Stimulated activated memory B cell treated with anti-CD40 and anti-IgM and Interleukin-4, amounts not matched to agents 10 μg/mL and 1 μg/mL and 100 μg/mL, for 72 hours (primary cell): ENCODE data around the gene AUTS2.

ENCODE experiments used
- ATAC-seq: fragments of 150-1000 bp; cut with Tn5 transposase; 2 replicates; pipeline ENCODE4 v1.10.0; 2021
- H3K27ac Mint-ChIP-seq: one replicate; pipeline ENCODE4 v1.8.0; 2022; ENCODE audit warnings: mild to moderate bottlenecking, mixed read lengths
- H3K27me3 Mint-ChIP-seq: one replicate; pipeline ENCODE4 v1.8.0; 2022; ENCODE audit warnings: mixed read lengths
- H3K36me3 Mint-ChIP-seq: one replicate; pipeline ENCODE4 v1.8.0; 2022; ENCODE audit warnings: mixed read lengths
- H3K4me1 Mint-ChIP-seq: one replicate; pipeline ENCODE4 v1.8.0; 2022; ENCODE audit warnings: mixed read lengths
- H3K4me3 Mint-ChIP-seq: one replicate; pipeline ENCODE4 v1.8.0; 2022; ENCODE audit warnings: mild to moderate bottlenecking, moderate library complexity, mixed read lengths
- H3K9me3 Mint-ChIP-seq: one replicate; pipeline ENCODE4 v1.8.0; 2022; ENCODE audit warnings: mixed read lengths

Gene AUTS2

DNA sequence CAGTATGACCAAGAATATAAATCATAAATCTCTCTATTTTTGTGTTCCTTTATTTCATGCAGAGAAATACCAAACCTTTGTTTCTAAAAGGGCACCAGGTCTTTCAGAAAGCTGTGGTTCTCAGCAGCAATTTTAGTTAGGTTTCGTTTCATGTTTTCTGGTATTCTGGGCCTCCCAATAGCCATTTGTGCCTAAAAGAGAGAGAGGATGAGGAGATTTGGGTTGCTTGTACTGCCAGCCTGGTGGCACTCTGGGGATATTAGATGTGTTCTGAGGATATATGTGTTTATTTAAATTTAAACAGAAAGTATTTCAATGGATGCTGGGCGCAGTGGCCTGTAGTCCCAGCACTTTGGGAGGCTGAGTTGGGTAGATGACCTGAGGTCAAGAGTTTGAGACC is 471.7 kb downstream of the AUTS2 start:
- Mint-ChIP-seq H3K4me1 (peaks cover 5% of the 10 kb centered on the region), H3K27ac (no peak overlapping the region), H3K36me3 (no peaks in the 10 kb centered on the region), H3K4me3 (no peak overlapping the region), H3K9me3 (no peaks in the 10 kb centered on the region), H3K27me3 (no peaks in the 10 kb centered on the region)
- no peak for ATAC-seq

DNA sequence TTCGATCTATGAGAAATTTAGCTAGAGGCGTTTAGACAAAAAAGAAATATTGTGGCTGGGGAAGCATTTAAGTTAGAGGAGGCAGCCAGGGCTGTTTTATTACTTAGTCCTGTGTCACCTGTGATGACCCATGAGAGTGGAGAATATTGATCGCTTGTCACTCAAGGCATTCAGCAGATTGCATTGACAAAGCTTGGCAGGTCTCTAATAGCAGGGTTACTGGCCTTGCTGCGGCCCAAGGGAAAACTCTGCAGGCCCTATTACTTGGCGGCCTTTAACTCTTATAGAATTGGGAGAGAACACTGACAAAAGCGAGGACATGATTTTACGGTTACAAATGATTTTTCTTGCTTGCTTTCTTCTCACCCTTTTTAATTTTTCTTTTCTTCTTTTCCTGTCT is 473.5 kb downstream of the AUTS2 start:
- Mint-ChIP-seq H3K4me3 (no peak overlapping the region), H3K4me1 (peaks cover 5% of the 10 kb centered on the region), H3K9me3 (no peaks in the 10 kb centered on the region), H3K36me3 (no peaks in the 10 kb centered on the region), H3K27ac (no peak overlapping the region), H3K27me3 (no peaks in the 10 kb centered on the region)
- ATAC-seq: no peak

DNA sequence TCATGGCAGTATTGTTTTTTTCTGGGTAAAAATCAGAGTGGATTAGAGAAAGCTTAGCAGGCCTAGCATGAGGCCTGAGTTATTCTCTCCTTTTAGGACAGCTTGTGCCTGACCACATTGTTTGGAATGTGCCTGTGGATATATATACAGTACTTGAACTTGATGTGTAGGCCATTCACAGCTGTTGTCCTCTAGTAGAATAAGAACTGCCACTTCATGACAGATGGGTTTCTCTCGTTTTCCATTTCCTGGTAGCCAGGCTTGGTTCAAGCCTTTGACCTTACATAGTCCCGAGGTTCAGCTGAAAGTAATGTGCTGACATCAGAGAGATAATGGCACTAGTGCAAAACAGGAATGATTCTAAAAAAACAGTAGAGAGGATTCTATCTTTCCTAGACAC is 473.9 kb downstream of the AUTS2 start:
- Mint-ChIP-seq H3K27ac (no peak overlapping the region), H3K4me3 (no peak overlapping the region), H3K9me3 (no peaks in the 10 kb centered on the region), H3K27me3 (no peaks in the 10 kb centered on the region), H3K36me3 (no peaks in the 10 kb centered on the region), H3K4me1 (peaks cover 5% of the 10 kb centered on the region)
- ATAC-seq: no peak

DNA sequence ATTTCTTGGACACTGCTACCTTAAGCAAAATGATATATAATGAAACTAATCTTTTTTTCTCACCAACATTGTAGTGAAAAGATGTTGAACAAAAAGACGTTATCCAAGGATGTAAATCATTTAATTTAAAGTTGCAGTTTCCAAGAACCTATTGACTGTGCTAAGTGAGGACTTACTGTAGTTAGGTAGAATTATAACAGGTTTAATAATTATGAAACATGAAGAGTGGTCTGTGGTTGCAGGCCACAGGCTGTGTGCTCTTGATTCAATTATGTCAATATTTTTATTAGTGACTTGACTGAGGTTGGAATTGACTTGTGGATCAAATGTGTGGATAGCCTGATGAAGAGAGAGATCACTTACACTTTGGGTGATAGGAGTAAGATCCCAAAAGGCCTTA is 478.1 kb downstream of the AUTS2 start:
- H3K36me3 Mint-ChIP-seq: peaks cover 7% of the 10 kb centered on the region
- H3K4me3 Mint-ChIP-seq: no peak overlapping the region
- peaks cover 12% of the 10 kb centered on the region for H3K4me1 Mint-ChIP-seq
- no peaks in the 10 kb centered on the region for H3K27me3 Mint-ChIP-seq
- H3K27ac Mint-ChIP-seq: no peak overlapping the region
- no peak for ATAC-seq
- H3K9me3 Mint-ChIP-seq: no peaks in the 10 kb centered on the region

DNA sequence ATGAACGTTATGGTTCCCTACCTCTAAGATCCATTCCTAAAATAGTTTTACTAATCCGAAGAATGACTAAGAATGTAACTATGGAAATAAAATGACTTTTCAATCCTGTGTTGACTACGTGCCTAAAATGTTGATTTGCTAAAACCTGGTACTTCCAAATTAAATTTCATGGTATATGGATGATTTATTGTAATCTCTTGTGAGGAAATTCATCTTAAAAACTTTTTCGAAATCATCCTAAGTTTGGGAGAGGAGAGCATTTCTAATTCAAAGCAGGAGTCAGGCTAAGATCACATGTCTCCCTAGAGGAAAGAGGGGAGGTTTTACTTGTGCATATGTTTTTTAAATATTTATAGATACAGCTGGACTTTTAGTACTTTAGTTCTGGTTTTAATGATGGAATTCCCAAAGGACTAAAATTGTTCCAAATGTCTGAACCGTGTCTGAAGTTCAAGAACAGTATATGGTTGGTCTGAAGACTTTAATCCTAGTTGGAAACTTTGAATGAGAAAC is 483.9 kb downstream of the AUTS2 start:
- peaks cover 20% of the 10 kb centered on the region for H3K36me3 Mint-ChIP-seq
- H3K9me3 Mint-ChIP-seq: peaks cover 3% of the 10 kb centered on the region
- no peak for ATAC-seq
- H3K27me3 Mint-ChIP-seq: no peaks in the 10 kb centered on the region
- H3K4me1 Mint-ChIP-seq: peaks cover 7% of the 10 kb centered on the region
- no peak overlapping the region for H3K4me3 Mint-ChIP-seq
- H3K27ac Mint-ChIP-seq: no peak overlapping the region

DNA sequence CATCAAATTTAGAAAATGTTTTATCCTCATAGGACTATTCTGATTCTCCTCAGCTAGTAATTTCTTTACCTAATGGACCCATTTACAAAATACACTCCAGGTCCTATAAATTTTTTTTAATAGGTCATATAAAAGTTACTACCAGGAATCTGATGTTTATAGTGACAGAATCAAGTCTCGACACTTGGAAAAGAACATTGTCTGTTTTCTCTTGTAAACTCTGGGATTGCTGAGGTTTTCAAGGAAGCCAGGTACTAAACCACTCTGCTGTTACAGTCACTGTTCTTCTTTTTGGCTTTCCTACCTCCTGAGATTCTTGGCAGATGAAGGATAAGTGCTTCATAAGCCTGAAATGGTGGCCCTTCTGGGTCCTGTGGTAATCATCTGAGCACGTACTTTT is 493.1 kb downstream of the AUTS2 start:
- Mint-ChIP-seq H3K36me3 (peaks cover 9% of the 10 kb centered on the region), H3K27ac (no peak overlapping the region), H3K27me3 (no peaks in the 10 kb centered on the region), H3K9me3 (no peaks in the 10 kb centered on the region), H3K4me3 (no peak overlapping the region), H3K4me1 (no peaks in the 10 kb centered on the region)
- ATAC-seq: no peak

DNA sequence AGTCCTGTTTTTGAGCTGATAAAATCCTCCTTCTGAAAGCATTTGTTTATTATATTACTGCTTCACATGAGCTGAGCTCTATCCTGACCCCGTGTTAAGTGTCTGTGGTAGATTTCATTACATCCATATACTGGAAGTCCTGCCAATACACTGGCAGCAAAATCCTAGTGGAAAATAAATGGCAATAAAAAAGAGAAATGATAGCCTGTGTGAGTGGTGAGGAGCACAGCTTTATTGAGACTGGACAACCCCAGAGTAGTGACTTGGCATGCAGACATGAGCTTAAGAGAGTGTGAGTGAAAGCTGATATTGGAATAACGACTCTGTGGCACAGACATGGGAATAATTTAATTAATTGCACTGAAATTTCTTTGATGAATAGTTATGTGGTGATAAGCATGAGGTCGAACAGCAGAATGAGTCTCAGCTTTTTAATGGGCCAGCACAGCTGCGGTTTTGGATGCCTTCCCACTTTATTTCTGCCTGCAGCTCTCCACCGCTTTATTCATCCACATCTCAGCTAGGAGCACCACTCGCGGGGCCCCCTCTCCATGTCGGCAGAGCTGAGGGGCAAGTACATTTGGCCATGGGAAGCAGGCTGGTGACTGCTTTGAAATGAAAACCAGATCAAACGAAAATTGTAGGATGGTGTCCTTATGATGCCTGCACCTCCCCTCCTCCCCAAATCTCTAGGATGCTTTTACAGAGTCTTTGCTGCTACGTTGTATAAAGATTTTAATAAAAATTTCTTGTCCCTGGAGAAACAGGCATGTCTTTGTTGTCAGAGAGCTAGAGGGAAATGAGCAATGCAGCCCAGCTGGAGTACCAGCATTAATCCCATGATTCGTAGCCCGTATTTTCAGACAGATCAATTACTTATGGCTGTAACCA is 494.3 kb downstream of the AUTS2 start:
- H3K36me3 Mint-ChIP-seq: peaks cover 9% of the 10 kb centered on the region
- no peak for ATAC-seq
- H3K9me3 Mint-ChIP-seq: no peaks in the 10 kb centered on the region
- no peak overlapping the region for H3K4me3 Mint-ChIP-seq
- no peaks in the 10 kb centered on the region for H3K27me3 Mint-ChIP-seq
- H3K4me1 Mint-ChIP-seq: no peaks in the 10 kb centered on the region
- no peak overlapping the region for H3K27ac Mint-ChIP-seq

DNA sequence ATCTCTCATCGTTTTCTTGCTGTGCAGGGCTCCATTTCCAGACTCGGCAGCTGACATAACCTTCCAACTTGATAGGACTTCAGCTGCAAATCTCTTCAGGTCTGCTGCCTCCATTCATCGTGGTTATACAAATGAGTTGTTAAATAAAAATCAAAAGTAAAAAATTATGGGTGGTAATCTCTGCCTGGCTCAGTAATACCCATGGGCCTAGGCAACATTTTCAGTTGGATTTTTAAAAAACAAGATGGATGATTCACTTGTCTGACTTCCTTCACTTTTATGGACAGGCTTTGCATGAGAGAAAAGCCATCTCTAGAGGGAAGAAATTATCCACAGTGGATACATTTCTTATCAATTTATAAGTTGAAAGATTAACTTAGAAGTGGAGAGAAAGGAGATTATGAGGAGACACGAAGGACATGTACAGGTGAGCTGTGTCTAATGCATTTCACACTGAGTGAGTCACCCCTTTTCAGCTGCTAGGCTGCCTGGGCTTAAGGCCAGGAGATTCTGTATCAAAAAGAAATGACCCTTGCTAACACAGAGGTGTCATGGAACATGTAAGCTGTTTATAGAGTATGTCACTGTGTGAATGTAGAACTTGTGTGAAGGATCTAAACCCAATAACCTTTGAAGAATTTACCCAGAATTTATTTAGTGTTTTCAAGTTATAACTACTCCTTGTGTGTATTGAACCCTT is 495.1 kb downstream of the AUTS2 start:
- Mint-ChIP-seq H3K9me3 (no peaks in the 10 kb centered on the region), H3K4me3 (no peak overlapping the region), H3K27me3 (no peaks in the 10 kb centered on the region), H3K36me3 (peaks cover 3% of the 10 kb centered on the region), H3K4me1 (no peaks in the 10 kb centered on the region), H3K27ac (no peak overlapping the region)
- ATAC-seq: no peak

DNA sequence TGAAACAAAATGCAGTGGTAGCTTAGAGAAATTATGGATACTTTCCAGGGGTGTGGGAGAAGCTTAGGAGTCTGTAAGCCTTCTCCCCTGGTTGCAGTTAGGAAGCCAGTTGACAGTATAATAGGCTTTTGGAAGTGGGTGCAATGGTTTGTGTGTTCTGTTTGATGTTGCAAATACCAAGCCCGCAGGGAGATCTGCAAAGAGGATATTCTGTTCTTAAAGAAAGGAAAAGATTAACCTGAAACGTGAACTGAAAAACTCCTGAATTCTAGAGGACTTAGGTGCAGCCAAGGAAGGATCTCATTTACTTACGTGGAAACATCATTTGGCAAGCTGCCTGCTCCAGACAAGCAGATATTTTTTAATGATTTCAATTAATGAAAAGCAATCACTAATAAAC is 496.6 kb downstream of the AUTS2 start:
- no peak overlapping the region for H3K27ac Mint-ChIP-seq
- no peak overlapping the region for H3K4me3 Mint-ChIP-seq
- ATAC-seq: no peak
- H3K4me1 Mint-ChIP-seq: no peaks in the 10 kb centered on the region
- H3K9me3 Mint-ChIP-seq: no peaks in the 10 kb centered on the region
- H3K27me3 Mint-ChIP-seq: no peaks in the 10 kb centered on the region
- H3K36me3 Mint-ChIP-seq: no peaks in the 10 kb centered on the region

DNA sequence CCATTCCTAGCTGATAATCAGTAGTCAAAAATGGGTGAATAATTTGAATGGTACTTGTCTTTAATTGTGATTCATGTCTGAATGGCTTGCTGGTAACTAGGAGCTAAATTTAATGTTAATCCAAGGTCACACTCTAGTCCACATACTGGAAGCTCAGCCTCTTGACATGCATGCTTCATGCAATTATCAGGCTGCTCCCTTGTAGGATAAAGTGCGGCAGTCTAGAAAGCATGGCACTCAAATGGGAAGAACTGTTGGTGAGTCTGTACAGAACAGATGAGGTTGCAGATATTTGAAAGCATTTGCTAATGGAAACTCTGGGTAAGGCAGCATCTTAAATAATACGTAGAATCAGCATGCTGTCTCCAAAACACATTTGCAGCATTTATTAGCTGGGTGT is 499.4 kb downstream of the AUTS2 start:
- Mint-ChIP-seq H3K4me3 (no peak overlapping the region), H3K27ac (no peak overlapping the region), H3K4me1 (no peaks in the 10 kb centered on the region), H3K27me3 (no peaks in the 10 kb centered on the region), H3K9me3 (no peaks in the 10 kb centered on the region), H3K36me3 (no peaks in the 10 kb centered on the region)
- no peak for ATAC-seq

DNA sequence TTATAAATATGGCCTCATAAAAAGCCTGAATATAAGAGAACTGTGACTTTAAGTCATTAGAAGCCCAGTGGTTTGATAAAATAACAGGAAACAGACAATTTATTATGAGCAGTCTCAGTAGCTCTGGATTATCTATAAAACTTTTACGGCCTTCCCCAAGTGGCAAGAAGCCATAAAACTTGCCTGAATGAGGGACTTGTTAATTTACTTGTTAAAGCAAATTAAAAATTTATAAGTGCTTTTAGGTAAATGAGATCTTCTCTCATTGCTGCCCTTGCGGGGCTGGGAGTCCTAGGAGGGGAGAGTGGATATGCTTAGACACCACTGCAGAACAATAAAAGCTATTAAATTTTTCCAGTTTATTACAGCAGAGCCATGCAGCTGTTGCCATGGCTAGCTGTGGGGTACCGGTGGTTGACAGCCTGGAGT is 499.9 kb downstream of the AUTS2 start:
- Mint-ChIP-seq H3K9me3 (no peaks in the 10 kb centered on the region), H3K4me1 (no peaks in the 10 kb centered on the region), H3K4me3 (no peak overlapping the region), H3K27me3 (no peaks in the 10 kb centered on the region), H3K36me3 (no peaks in the 10 kb centered on the region), H3K27ac (no peak overlapping the region)
- no peak for ATAC-seq

DNA sequence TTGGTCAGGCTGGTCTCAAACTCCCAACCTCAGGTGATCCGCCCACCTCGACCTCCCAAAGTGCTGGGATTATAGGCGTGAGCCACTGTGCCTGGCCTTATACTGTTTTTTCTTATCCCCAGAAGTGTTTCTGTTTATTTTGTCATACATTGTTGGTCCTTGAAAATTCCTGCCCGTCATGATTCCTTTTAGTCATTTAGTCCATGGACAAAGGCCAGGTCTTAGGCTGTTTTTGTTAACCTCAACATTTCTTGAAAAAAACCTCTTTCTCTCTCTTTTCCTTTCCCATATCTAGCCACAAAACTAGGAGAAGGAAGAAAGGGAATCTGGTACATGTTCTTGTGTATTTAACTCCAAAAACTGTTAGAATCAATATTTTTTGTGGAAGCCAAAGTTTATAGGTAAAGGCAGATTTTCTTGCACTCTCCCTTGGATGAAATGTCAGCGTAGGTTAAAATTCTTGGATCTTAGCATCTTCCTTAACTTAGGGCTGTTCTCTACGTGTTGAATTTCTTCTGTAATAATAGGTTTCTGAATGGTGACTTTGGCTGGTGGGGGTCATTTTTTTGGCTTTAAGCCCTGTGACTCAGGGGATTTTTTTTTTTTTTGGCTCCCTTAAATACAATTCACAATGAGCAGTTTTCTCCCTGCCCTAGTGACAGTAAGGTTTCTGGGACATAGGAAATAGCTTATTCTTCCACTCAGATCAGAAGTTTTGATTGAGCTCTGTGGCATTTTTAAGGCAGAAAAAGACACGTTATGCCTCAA is 500.8 kb downstream of the AUTS2 start:
- no peaks in the 10 kb centered on the region for H3K36me3 Mint-ChIP-seq
- H3K4me3 Mint-ChIP-seq: no peak overlapping the region
- no peaks in the 10 kb centered on the region for H3K27me3 Mint-ChIP-seq
- no peaks in the 10 kb centered on the region for H3K9me3 Mint-ChIP-seq
- H3K27ac Mint-ChIP-seq: no peak overlapping the region
- no peaks in the 10 kb centered on the region for H3K4me1 Mint-ChIP-seq
- no peak for ATAC-seq

DNA sequence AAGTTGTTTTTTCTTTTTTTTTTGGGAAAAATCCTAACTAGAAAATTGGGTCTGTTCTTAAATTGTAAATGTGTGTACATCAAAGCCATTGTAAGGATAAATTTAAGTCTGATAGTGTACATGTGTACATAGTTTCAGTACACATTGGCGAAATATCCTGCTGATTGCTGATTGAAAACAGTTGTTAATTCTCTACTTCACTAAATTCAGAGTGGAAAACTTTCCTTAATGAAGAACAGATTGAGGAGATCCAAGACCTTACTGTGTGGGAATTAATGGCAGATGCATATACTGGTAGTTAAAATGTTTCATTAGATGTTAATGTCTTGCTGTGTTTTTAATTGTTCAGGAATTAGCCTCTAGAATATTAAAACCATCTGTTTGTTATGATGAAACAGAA is 506.0 kb downstream of the AUTS2 start:
- no peak overlapping the region for H3K27ac Mint-ChIP-seq

DNA sequence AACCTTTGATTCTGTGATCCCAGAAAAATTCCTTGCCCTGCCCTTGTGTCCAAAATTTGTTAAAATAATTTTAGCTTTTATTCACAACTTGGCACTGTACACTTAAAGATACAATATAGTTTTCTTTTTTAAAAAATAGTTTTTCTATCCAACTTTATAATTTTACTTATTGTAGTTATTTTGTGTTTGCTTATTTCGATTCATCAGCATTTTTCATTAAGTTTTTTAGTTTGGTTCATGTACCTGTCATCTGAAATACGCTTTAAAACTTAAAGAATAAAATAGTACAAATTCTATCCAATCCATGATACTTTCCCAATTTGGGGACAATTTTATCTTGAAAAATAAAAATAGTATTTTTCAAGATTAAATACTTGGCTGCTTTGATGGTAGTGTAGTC is 514.8 kb downstream of the AUTS2 start:
- ATAC-seq: no peak
- Mint-ChIP-seq H3K4me3 (no peak overlapping the region), H3K4me1 (no peaks in the 10 kb centered on the region), H3K9me3 (no peaks in the 10 kb centered on the region), H3K36me3 (peaks cover 2% of the 10 kb centered on the region), H3K27ac (no peak overlapping the region), H3K27me3 (no peaks in the 10 kb centered on the region)

More for the DNA sequence above, 506.0 kb downstream of the AUTS2 start:
- H3K9me3 Mint-ChIP-seq: no peaks in the 10 kb centered on the region
- ATAC-seq: no peak
- H3K27me3 Mint-ChIP-seq: no peaks in the 10 kb centered on the region
- no peak overlapping the region for H3K4me3 Mint-ChIP-seq
- H3K36me3 Mint-ChIP-seq: no peaks in the 10 kb centered on the region
- H3K4me1 Mint-ChIP-seq: no peaks in the 10 kb centered on the region

DNA sequence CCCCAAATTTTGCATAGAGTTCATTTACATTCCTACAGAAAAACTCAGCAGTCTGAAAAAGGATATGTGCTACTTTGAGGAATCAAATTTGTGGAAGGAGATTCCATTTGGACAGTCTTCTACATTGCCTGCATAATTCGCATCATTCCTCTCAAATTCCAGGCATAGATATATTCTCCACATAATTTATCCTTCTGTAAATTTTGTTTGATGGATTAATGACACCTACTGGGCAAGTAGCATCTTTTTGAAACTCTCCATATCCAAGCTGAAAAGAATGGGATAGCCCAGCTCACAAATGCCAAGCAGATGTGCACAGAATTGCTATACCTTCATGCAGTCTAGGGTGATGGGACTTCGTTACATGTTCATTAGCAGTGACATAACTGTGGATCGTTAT is 515.3 kb downstream of the AUTS2 start:
- Mint-ChIP-seq H3K27me3 (no peaks in the 10 kb centered on the region), H3K36me3 (peaks cover 6% of the 10 kb centered on the region), H3K9me3 (no peaks in the 10 kb centered on the region), H3K4me1 (no peaks in the 10 kb centered on the region), H3K4me3 (no peak overlapping the region), H3K27ac (no peak overlapping the region)
- ATAC-seq: no peak
